DOHH2 (cell line): ENCODE data around the gene HMX1.

Source experiments
- CTCF ChIP-seq: fragments of 200-600 bp; sonication (generic); IDR thresholded peaks from one replicate; pipeline ENCODE4 v1.5.1; 2014; ENCODE audit warnings: antibody characterized with exemption, mild to moderate bottlenecking, low read depth, low read length; ENCODE audit not compliant: poor library complexity, severe bottlenecking
- EZH2phosphoT487 ChIP-seq: fragments of 200-600 bp; sonication (generic); IDR thresholded peaks from 2 replicates; pipeline ENCODE4 v1.6.1; 2017; ENCODE audit warnings: borderline replicate concordance, mild to moderate bottlenecking, antibody characterized with exemption, low read length, moderate library complexity, mixed read lengths

DNA sequence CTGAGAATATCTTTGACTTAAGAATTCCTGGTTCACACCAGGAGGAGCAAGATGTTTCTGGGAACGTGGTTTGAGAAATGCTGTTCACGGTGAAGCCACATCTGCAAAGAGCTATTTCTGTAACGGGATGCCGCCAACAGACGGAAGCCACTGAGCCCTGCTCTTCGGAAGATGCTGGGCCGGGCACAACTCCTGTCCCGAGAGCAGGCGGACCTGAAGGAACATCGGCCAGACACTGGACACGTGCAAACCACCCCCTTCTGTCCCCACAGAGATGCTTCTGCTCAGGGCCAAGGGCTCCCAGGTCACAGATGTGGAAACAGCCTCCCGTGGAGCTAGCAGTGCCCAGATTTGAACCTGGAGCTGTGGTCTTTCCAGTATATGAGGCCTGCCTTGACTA is 24.3 kb downstream of the HMX1 start:
- no peak for TF ChIP-seq CTCF
- TF ChIP-seq EZH2phosphoT487, result no peak
